LoVo (cell line): ENCODE data around the gene NEO1.
"Not testable (repeated sequence)": the region's sequence is repeated elsewhere in the genome, so short reads cannot be mapped to it uniquely, and the experiment has no call there.

Experiments
- DNase-seq: peaks from one replicate; pipeline ENCODE4 v3.0.0-alpha.2; 2016; ENCODE audit warnings: low spot score

NEO1 gene

GRCh38 chr15:73142802-73143762 is 90.8 kb downstream of the NEO1 start:
- no peak for DNase-seq

- DNase-seq, result no peak
Observed at GRCh38 chr15:73143763-73144155, 91.5 kb downstream of the NEO1 start.

- DNase-seq, result no peak
Observed at GRCh38 chr15:73146419-73146818, 94.2 kb downstream of the NEO1 start.

GRCh38 chr15:73150831-73151230 is 98.6 kb downstream of the NEO1 start:
- DNase-seq, result no peak

- no peak for DNase-seq
Observed at GRCh38 chr15:73153024-73153423, 100.8 kb downstream of the NEO1 start.

- no peak for DNase-seq
Observed at GRCh38 chr15:73153447-73153846, 101.2 kb downstream of the NEO1 start.

- DNase-seq, result no peak
Observed at GRCh38 chr15:73156431-73157191, 104.3 kb downstream of the NEO1 start.

GRCh38 chr15:73161546-73161945 is 109.3 kb downstream of the NEO1 start:
- no peak for DNase-seq

- no peak for DNase-seq
Observed at GRCh38 chr15:73165435-73165834, 113.2 kb downstream of the NEO1 start.

GRCh38 chr15:73165844-73166243 is 113.6 kb downstream of the NEO1 start:
- peak; percentile 20 for DNase-seq

- DNase-seq, result not testable (repeated sequence)
Observed at GRCh38 chr15:73166711-73167110, 114.4 kb downstream of the NEO1 start.

GRCh38 chr15:73168487-73168886 is 116.2 kb downstream of the NEO1 start:
- no peak for DNase-seq

- DNase-seq, result no peak
Observed at GRCh38 chr15:73171711-73172110, 119.4 kb downstream of the NEO1 start.

- no peak for DNase-seq
Observed at GRCh38 chr15:73172508-73172907, 120.2 kb downstream of the NEO1 start.

GRCh38 chr15:73174171-73174570 is 121.9 kb downstream of the NEO1 start:
- DNase-seq, result no peak

- no peak for DNase-seq
Observed at GRCh38 chr15:73175382-73175781, 123.1 kb downstream of the NEO1 start.

GRCh38 chr15:73176598-73176997 is 124.3 kb downstream of the NEO1 start:
- no peak for DNase-seq

GRCh38 chr15:73183071-73183470 is 130.8 kb downstream of the NEO1 start:
- no peak for DNase-seq

GRCh38 chr15:73190189-73190601 is 137.9 kb downstream of the NEO1 start:
- no peak for DNase-seq

GRCh38 chr15:73195166-73195565 is 142.9 kb downstream of the NEO1 start:
- DNase-seq, result no peak

GRCh38 chr15:73196113-73196512 is 143.8 kb downstream of the NEO1 start:
- peak; percentile 1 for DNase-seq

GRCh38 chr15:73200339-73200738 is 148.1 kb downstream of the NEO1 start:
- DNase-seq, result no peak

- DNase-seq, result no peak
Observed at GRCh38 chr15:73210630-73211029, 158.4 kb downstream of the NEO1 start.
